Ascending aorta (tissue), 2 donors: ENCODE data around the gene KRT71. TPM values are rescaled to one million over a fixed set of nuclear protein-coding genes. Genes with fewer than 3 reads are reported as not detected.

ENCODE experiments used
- DNase-seq, 2 donors: peaks; one replicate each; pipeline ENCODE4 v3.0.0-alpha.2; 2019; ENCODE audit warnings: low spot score in 2 of 2
- H3K27ac ChIP-seq, 2 donors: fragments of 200-600 bp; sonication (generic); one replicate each; pipeline ENCODE4 v1.5.1; 2016 to 2017; ENCODE audit warnings: mild to moderate bottlenecking in 1 of 2
- H3K27me3 ChIP-seq: fragments of 200-600 bp; sonication (generic); one replicate; pipeline ENCODE4 v1.5.1; 2017
- H3K36me3 ChIP-seq, 2 donors: fragments of 200-600 bp; sonication (generic); one replicate each; pipeline ENCODE4 v1.5.1; 2016
- H3K4me1 ChIP-seq, 2 donors: fragments of 200-600 bp; sonication (generic); one replicate each; pipeline ENCODE4 v1.5.1; 2016 to 2017; ENCODE audit warnings: mild to moderate bottlenecking in 1 of 2
- H3K4me3 ChIP-seq, 2 donors: fragments of 200-600 bp; sonication (generic); one replicate each; pipeline ENCODE4 v1.5.1; 2016 to 2017; ENCODE audit warnings: mild to moderate bottlenecking in 1 of 2
- H3K9me3 ChIP-seq, 2 donors: fragments of 200-600 bp; sonication (generic); one replicate each; pipeline ENCODE4 v1.5.1; 2016
- intact Hi-C: fragments of 100-400 bp; cut with DNase I; formaldehyde crosslinking; loops from one replicate; pipeline ENCODE4 v1.15.1; 2023
- total RNA-seq: library from RNA; depleted of rRNA; stranded (reverse); fragments of >200 nt; gene quantifications from one replicate; pipeline ENCODE4 v1.1.0, GENCODE V29; 2016
- TF ChIP-seq, protein P1 (sequence below), 3 experiments: fragments of 200-600 bp in 2 of 3; fragments of 450-650 bp in 1 of 3; sonication (generic) in 2 of 3; IDR thresholded peaks; one replicate each; pipeline ENCODE4 v1.5.1; 2016 to 2019; ENCODE audit warnings: antibody characterized with exemption in 3 of 3, mild to moderate bottlenecking in 1 of 3, moderate library complexity in 1 of 3

Gene KRT71
- total RNA-seq, 1 donor from 2014 or later, result not detected

DNA sequence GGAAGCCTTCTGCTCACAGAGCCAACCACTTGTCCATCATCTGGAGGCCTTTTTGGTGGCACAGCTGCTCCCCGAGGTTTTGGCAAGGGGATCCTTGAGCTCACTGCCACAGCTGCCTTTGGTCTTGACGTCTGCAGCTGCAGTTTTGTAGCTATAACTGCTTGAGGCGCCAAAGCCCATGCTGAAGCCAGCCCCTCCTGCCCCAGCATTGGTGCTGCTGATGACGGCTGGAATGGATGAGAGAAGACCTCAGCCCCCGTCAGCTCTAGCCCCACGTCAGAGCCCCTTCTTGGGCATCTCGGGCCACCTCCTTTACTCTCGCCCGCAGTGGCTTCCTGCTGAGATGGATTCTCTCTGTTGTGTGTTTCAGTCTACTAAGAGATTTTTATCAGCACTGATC, 33.0 kb upstream of the KRT71 start:
- TF ChIP-seq, protein P1, sequence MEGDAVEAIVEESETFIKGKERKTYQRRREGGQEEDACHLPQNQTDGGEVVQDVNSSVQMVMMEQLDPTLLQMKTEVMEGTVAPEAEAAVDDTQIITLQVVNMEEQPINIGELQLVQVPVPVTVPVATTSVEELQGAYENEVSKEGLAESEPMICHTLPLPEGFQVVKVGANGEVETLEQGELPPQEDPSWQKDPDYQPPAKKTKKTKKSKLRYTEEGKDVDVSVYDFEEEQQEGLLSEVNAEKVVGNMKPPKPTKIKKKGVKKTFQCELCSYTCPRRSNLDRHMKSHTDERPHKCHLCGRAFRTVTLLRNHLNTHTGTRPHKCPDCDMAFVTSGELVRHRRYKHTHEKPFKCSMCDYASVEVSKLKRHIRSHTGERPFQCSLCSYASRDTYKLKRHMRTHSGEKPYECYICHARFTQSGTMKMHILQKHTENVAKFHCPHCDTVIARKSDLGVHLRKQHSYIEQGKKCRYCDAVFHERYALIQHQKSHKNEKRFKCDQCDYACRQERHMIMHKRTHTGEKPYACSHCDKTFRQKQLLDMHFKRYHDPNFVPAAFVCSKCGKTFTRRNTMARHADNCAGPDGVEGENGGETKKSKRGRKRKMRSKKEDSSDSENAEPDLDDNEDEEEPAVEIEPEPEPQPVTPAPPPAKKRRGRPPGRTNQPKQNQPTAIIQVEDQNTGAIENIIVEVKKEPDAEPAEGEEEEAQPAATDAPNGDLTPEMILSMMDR (IDR thresholded peaks at IDR 0.05), result no peak
- intact Hi-C loops, result no loop called here
- DNase-seq, result no peak
- H3K27ac ChIP-seq, result no peak overlapping the region
- H3K27me3 ChIP-seq, result no peaks in the 10 kb centered on the region
- no peaks in the 10 kb centered on the region for H3K9me3 ChIP-seq
- H3K4me1 ChIP-seq, result no peaks in the 10 kb centered on the region
- H3K36me3 ChIP-seq, result no peaks in the 10 kb centered on the region
- H3K4me3 ChIP-seq, result no peak overlapping the region

DNA sequence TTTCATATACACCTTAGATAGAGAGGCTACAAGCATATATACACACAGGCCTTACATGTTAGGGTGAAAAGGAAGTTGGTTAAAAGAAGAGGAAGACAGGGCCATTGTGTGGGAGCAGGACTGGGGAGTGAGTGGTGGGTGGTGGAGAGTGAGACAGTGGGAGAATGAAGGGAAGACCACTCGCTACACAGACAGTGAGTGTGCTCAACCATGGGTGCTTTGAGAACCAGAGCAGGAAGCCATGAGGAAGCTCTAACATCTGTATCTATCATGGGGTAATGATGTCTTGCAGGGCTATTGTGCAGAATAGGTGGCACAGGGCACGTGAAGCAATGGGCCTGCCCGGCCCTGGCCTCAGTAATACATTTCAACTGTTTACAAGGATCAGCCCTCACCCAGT, 32.1 kb upstream of the KRT71 start:
- intact Hi-C loops, result no loop called here

DNA sequence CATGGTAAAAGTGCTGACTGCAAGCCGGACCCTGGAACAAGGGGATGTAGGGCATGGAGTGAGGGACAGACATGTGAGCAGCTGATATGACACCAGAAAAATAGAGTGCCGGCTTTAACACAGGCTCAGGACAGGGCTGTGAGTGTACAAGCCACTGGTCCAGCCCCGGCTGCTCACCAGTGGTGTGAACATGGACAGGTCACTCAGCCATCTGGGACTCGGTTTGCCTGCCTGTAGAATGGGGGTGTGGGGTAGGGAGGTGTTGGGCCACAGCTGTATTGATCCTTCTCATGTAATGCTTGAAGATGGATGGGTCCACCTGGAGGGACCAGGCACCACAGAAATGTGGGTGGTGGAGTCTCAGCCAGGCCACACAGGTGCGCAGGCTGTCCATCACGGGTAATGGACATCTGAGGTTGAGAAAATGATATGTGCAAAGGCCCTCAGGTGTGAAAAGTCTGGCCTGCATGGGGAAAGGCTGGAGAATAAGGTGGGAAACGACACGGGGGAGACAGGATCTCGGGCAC, 31.3 kb upstream of the KRT71 start:
- Histone ChIP-seq H3K4me1 (no peaks in the 10 kb centered on the region), H3K9me3 (no peaks in the 10 kb centered on the region), H3K27ac (no peak overlapping the region), H3K36me3 (no peaks in the 10 kb centered on the region), H3K4me3 (no peak overlapping the region), H3K27me3 (no peaks in the 10 kb centered on the region)
- TF ChIP-seq, protein P1 (IDR thresholded peaks at IDR 0.05), result no peak
- no peak for DNase-seq
- intact Hi-C loops, result no loop called here

More for the DNA sequence above, 32.1 kb upstream of the KRT71 start:
- H3K4me1 ChIP-seq, result no peaks in the 10 kb centered on the region
- no peak overlapping the region for H3K4me3 ChIP-seq
- TF ChIP-seq, protein P1 (IDR thresholded peaks at IDR 0.05), result no peak
- no peaks in the 10 kb centered on the region for H3K27me3 ChIP-seq
- DNase-seq, result no peak
- H3K27ac ChIP-seq, result no peak overlapping the region
- no peaks in the 10 kb centered on the region for H3K9me3 ChIP-seq
- no peaks in the 10 kb centered on the region for H3K36me3 ChIP-seq

DNA sequence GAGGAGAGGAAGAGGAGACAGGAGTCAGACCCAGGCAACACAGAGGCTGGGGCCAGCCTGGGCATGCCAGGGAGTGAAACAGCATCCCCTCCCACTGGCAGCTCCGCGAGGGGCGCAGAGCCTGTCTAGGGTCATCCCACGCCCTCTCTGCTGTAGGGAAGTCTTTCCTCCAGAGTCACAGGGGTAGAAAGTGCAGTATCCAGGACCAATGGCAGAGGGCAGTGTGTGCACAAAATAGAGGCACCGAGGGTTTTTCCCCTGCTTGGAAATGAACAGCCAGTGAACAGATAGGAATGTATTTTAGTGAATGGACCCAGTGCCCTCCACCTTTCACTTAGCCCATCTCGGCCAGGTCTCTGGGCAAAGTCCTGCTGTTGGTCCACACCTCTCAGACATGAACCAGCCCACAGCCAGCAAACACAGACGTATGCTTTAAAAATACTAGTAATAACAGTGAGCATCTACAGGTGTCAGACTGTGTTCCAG, 30.1 kb upstream of the KRT71 start:
- no peak for DNase-seq
- no peak overlapping the region for H3K27ac ChIP-seq
- intact Hi-C loops, result loop anchor here (2.0 kb wide), 1 partner anchor 298 kb away; no protein-coding TSS in a partner anchor

DNA sequence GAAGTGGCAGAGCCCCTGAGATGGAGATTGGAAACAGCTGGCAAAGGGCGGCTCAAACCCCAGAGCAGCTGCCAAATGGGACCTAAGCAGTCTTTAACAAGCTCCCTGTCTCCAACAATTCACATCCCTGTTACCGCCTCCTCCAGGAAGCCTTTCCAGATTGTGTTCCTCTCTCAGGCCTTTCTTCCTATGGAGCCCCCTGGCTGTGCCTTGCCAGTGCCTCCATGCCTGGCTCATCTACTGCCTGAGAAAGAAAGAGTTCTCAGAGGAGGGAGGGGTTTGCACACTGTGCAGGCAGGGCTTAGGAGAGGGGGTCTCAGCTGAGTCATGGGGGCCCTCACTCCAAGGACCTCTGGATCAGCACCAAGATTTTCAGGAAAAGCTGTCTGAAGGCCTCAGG, 29.5 kb upstream of the KRT71 start:
- no peak for DNase-seq
- Histone ChIP-seq H3K4me3 (no peak overlapping the region), H3K27me3 (no peaks in the 10 kb centered on the region), H3K9me3 (no peaks in the 10 kb centered on the region), H3K36me3 (no peaks in the 10 kb centered on the region), H3K27ac (no peak overlapping the region), H3K4me1 (no peaks in the 10 kb centered on the region)
- intact Hi-C loops, result loop anchor here (2.0 kb wide), 1 partner anchor 298 kb away; no protein-coding TSS in a partner anchor
- TF ChIP-seq, protein P1 (IDR thresholded peaks at IDR 0.05), result no peak

More for the DNA sequence above, 30.1 kb upstream of the KRT71 start:
- Histone ChIP-seq H3K4me1 (no peaks in the 10 kb centered on the region), H3K9me3 (no peaks in the 10 kb centered on the region), H3K27me3 (no peaks in the 10 kb centered on the region), H3K4me3 (no peak overlapping the region), H3K36me3 (no peaks in the 10 kb centered on the region)
- TF ChIP-seq, protein P1 (IDR thresholded peaks at IDR 0.05), result peak; percentile 25 to 50 (median 48)
